Measurements from ENCODE around the gene BTN1A1.
"Not testable (repeated sequence)": the region's sequence is repeated elsewhere in the genome, so short reads cannot be mapped to it uniquely, and the experiment has no call there.

BTN1A1 gene

DNA sequence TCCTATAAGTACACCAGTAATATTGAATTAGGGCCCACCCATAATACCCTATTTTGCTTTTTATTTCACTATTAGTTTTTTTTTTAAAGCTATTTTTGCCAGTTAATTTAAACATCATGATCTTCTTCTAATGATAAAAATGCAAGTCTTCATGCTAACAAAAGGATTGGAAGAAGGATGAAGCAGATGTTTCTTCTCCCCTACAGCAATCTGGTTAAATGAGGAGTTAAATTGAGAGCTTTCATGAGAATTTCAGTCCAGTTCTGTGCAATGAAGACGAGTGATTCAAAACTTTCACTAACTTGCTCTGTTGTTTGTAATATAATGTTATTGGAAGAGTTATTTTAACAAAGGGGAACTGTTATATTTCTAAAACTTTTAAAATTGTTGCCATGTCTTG lies 41.5 kb downstream of the BTN1A1 start:
- DNase-seq = no peak

GRCh38 chr6:26543953-26544352 lies 43.9 kb downstream of the BTN1A1 start:
- no peak for DNase-seq

DNA sequence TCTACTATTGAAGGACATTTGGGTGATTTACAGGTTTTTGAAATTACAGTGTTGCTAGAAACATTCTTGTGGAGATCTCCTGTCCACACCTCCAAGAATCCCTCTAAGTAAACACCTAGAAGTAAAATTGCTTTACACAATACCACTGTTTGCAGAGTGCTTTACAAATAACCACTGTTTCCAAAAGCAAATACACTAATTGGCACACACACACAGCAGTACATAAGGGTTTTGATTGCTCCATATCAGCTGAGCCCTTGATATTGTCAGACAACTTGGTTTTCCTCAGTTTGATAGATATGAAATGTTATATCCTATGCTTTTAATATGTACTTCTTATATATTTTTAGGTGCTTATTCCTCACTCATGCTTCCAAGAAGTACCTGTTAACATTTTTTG lies 44.4 kb downstream of the BTN1A1 start:
- peak; percentile 28 for DNase-seq

- DNase-seq = no peak
Observed at GRCh38 chr6:26545627-26546026, 45.5 kb downstream of the BTN1A1 start.

GRCh38 chr6:26547363-26547762 lies 47.3 kb downstream of the BTN1A1 start:
- DNase-seq = not testable (repeated sequence)

GRCh38 chr6:26550250-26550993 lies 50.3 kb downstream of the BTN1A1 start:
- DNase-seq = peak; percentile 51

DNA sequence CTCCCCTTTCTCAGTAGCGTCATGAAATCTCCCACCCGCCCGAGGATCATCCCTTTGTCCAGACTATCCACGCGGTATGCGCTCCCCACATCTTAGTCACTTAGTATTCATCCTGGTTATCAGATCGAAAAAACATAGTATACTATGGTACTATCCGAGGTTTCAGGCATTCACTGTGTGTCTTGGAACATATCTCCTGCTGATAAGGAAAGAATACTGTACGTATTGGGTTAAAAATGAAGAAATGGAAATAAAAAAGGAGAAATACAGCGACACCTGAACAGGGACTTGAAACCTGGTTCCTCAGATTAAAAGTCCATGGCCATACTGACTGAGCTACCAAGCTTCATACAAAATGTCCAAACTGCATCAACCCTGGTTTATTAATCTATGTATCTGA lies 52.1 kb downstream of the BTN1A1 start:
- no peak for DNase-seq

DNA sequence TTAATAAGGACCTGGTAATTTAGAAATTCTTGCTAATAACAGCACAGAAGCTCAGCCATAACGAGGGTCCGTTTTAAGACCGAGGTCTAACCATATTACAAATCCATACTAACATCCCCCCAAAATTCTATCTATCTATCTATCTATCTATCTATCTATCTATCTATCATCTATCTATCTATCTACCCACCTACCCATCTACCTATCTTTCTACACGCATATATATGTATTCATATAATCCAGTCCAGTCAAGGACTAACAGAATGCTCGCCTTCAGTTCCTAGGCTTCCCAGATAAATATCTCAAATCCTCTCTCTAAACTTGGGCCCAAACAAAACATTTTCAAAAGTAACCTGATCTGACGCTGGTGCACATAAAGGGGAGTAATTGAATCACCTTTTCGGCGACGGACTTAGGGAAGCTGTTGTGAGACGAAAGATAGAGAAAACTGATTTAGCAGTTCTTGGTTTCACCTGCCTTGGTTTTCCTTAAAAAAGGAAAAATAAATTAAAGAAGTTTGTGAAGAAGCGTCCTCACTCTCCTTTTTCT lies 52.6 kb downstream of the BTN1A1 start:
- no peak for DNase-seq

DNA sequence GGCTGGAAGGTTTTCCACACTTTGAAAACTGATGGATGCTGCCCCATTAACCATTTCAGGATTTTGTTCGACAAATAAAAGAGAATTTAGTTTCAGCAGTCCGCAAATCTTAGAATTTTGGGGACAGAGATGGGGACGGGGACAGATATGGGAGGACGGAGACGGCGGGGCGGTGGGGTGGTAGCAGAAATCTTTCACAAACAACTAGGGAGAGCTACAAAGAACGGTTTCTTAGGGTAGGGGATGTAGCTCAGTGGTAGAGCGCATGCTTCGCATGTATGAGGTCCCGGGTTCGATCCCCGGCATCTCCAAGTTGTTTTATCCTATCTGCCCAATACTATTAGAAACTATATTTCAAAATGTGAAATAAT lies 53.1 kb downstream of the BTN1A1 start:
- DNase-seq = peak; percentile 72

DNA sequence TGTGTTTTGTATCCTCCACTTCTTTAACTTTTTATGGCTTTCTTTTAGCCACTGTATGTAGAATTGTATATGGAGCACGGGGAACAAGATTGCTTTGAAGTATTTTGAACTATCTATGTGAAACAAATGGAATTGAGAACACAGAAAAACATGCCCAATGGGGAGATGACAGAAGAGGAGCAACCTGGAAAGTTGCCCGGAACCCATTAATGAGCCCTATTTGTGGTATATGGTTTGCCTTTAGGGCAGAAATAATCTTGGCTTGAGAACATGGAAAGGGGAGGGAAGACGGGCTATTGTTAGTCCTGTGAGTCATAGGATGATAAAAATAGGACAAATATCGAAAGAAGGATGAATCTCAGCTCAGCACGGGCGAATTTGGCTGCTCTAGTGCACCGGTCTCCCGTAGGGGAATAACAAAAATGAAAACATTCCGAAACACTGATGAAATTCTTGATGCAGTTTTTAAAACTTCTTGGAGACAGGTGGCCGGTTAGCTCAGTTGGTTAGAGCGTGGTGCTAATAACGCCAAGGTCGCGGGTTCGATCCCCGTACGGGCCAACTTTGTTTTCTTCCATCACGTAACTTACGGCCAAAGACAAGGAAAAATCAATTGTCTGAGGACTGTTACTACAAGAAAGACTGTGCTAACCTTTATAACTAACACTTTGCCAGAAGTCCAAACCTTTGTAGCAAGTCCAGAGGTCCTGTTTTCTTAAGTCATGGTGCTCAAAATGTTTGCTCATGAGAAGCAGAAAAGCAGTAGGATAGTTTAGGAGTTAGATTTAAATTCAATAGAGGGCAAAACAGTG lies 53.7 kb downstream of the BTN1A1 start:
- DNase-seq = peak; percentile 73

DNA sequence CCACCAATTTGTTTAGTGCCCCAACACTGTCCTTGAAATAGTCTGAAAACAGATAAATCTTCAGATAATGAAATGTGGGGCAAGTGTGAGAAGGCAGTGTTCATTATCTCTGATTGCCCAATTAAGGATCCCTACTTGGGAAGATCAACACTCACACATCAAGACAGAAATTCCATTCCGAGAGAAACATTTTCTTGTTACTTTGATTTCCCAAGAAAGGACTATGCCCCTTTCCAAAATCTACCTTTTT lies 54.3 kb downstream of the BTN1A1 start:
- DNase-seq = no peak

DNA sequence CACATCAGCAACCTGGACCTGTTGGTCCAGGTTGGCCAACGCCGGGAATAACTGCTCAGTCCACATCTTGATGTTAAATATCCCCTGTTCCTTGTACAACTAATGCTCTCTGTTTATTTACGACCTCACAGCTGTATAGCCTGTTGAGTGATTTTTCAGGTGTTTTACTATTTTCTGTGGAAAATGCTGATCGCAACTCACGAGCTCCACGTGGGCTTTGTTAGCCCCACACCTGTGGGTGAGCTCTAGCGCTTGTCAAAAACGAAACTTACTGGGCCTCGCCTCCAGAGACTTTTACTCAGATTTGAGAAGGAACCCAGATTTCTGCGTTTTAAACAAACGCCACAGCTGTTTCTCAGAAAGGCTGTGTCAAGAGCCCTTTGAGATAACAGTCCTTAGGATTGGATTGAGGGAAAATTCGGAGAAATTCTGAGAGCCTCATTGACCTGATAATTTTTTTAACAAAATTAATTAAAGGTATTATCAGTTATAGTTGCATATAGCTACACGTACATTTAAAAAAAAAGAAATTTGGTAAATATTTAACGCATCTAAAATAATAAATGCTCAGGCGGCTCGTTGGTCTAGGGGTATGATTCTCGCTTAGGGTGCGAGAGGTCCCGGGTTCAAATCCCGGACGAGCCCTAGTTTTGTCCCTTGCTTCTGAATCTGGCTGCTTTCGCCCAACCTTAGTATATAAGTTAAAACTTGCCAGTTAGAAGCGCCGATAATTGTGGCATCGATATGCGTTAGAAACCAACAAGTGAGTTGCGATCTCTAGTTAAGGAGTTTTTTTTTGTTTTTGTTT lies 54.8 kb downstream of the BTN1A1 start:
- DNase-seq = peak; percentile 33

- DNase-seq = no peak
Observed at GRCh38 chr6:26555505-26556262, 55.6 kb downstream of the BTN1A1 start.

- peak; percentile 71 for DNase-seq
Observed at GRCh38 chr6:26556263-26557070, 56.4 kb downstream of the BTN1A1 start.
